ENCODE results near the gene NBEAL2. TPM values are rescaled to one million over a fixed set of nuclear protein-coding genes. Genes with fewer than 3 reads are reported as not detected.

NBEAL2 gene
- total RNA-seq, 1 experiment from 2014 or later = 80.0 TPM

- POLR2A ChIA-PET = interaction anchor here (1.0 kb wide), 1 partner anchor 9 kb away, joined by 3 read pairs; no protein-coding TSS in a partner anchor
- TF ChIP-seq ATF1 (CRISPR knock-in tag; IDR thresholded peaks at IDR 0.05) (no peak), ATF6 (CRISPR knock-in tag; IDR thresholded peaks at IDR 0.05) (no peak), ZNF671 (CRISPR knock-in tag; IDR thresholded peaks at IDR 0.05) (no peak), MLX (CRISPR knock-in tag; IDR thresholded peaks at IDR 0.05) (no peak), NFATC4 (CRISPR knock-in tag; IDR thresholded peaks at IDR 0.05) (no peak)
- no peaks in the 10 kb centered on the region for H3K27me3 Mint-ChIP-seq (ENCODE audit: low read depth)
- DNase-seq (ENCODE audit: low spot score) (no peak), ATAC-seq (no peak)
- CTCF ChIA-PET = interaction anchor here (2.8 kb wide), 1 partner anchor 9 kb away, joined by 9 read pairs; no protein-coding TSS in a partner anchor
- H3K36me3 Mint-ChIP-seq = peaks cover 7% of the 10 kb centered on the region; the same call in 1 of the 2 replicates
- H3K27ac Mint-ChIP-seq = no peak overlapping the region
- H3K4me1 Mint-ChIP-seq = peaks cover 27% of the 10 kb centered on the region
- no peak overlapping the region for H3K4me3 Mint-ChIP-seq
- H3K9me3 Mint-ChIP-seq = no peaks in the 10 kb centered on the region
Observed at GRCh38 chr3:46991406-46992165, 12.1 kb downstream of the NBEAL2 start.

GRCh38 chr3:46992231-46992630 is 12.8 kb downstream of the NBEAL2 start:
- no peak overlapping the region for H3K27ac Mint-ChIP-seq
- ATAC-seq = no peak

GRCh38 chr3:46993292-46993691 is 13.8 kb downstream of the NBEAL2 start:
- Mint-ChIP-seq H3K4me3 (no peak overlapping the region), H3K36me3 (peaks cover 7% of the 10 kb centered on the region; the same call in 1 of the 2 replicates), H3K27me3 (ENCODE audit: low read depth) (no peaks in the 10 kb centered on the region), H3K27ac (no peak overlapping the region), H3K9me3 (no peaks in the 10 kb centered on the region), H3K4me1 (peaks cover 15% of the 10 kb centered on the region)
- POLR2A ChIA-PET = no interaction called here
- CTCF ChIA-PET = interaction anchor here (1.1 to 2.8 kb wide), 3 partner anchors 9 to 70 kb away, joined by 4 to 9 read pairs (median 5); no protein-coding TSS in a partner anchor
- ATAC-seq (no peak), DNase-seq (ENCODE audit: low spot score) (no peak)
- TF ChIP-seq ZBTB43 (CRISPR knock-in tag; IDR thresholded peaks at IDR 0.05) = no peak
- TF ChIP-seq OVOL2 (CRISPR knock-in tag; IDR thresholded peaks at IDR 0.05; ENCODE audit: borderline replicate concordance) = no peak
- TF ChIP-seq MAX (CRISPR knock-in tag; IDR thresholded peaks at IDR 0.05) = no peak
- no peak for TF ChIP-seq ATF6 (CRISPR knock-in tag; IDR thresholded peaks at IDR 0.05)
- TF ChIP-seq ZNF121 (CRISPR knock-in tag; IDR thresholded peaks at IDR 0.05) = no peak
- no peak for TF ChIP-seq TP53 (CRISPR knock-in tag; IDR thresholded peaks at IDR 0.05)
- TF ChIP-seq ERG (CRISPR knock-in tag; IDR thresholded peaks at IDR 0.05) = no peak
- TF ChIP-seq FOXJ3 (CRISPR knock-in tag; IDR thresholded peaks at IDR 0.05; ENCODE audit: borderline replicate concordance) = no peak
- no peak for TF ChIP-seq NFATC4 (CRISPR knock-in tag; IDR thresholded peaks at IDR 0.05)
- TF ChIP-seq ZNF423 (CRISPR knock-in tag; IDR thresholded peaks at IDR 0.05) = no peak

More at GRCh38 chr3:46992231-46992630, 12.8 kb downstream of the NBEAL2 start:
- ChIA-PET CTCF (interaction anchor here (0.6 to 2.8 kb wide), 3 partner anchors 10 to 69 kb away, joined by 3 to 9 read pairs (median 5); no protein-coding TSS in a partner anchor), POLR2A (interaction anchor here (1.0 kb wide), 1 partner anchor 10 kb away, joined by 3 read pairs; no protein-coding TSS in a partner anchor)
- no peak for TF ChIP-seq CBFB (CRISPR knock-in tag; IDR thresholded peaks at IDR 0.05; ENCODE audit: low read depth)
- no peak for TF ChIP-seq AFF4 (CRISPR knock-in tag; IDR thresholded peaks at IDR 0.05; ENCODE audit: borderline replicate concordance)
- no peak overlapping the region for H3K4me3 Mint-ChIP-seq
- peaks cover 20% of the 10 kb centered on the region for H3K4me1 Mint-ChIP-seq
- no peaks in the 10 kb centered on the region for H3K9me3 Mint-ChIP-seq
- DNase-seq (ENCODE audit: low spot score) = no peak
- H3K36me3 Mint-ChIP-seq = peaks cover 7% of the 10 kb centered on the region; the same call in 1 of the 2 replicates
- H3K27me3 Mint-ChIP-seq (ENCODE audit: low read depth) = no peaks in the 10 kb centered on the region

Measured in WTC11 (cell line).